Keratinocyte (primary cell): ENCODE data around the gene ERBB2.

Experiments used
- EZH2 ChIP-seq: IDR thresholded peaks from one replicate; pipeline ENCODE4 v1.6.1; 2012; ENCODE audit warnings: inconsistent platforms, mild to moderate bottlenecking, low read length, moderate library complexity
- TF ChIP-seq, protein P1 (sequence below), 3 experiments: IDR thresholded peaks in 1 of 3; conservative IDR thresholded peaks in 1 of 3; optimal IDR thresholded peaks in 1 of 3; 2 replicates in 2 of 3; 3 replicates in 1 of 3; pipeline versions ENCODE3 to v1.5.1; 2011; ENCODE audit warnings: low read length in 3 of 3, mild to moderate bottlenecking in 3 of 3, moderate library complexity in 2 of 3, control low read depth in 1 of 3, inconsistent platforms in 1 of 3; ENCODE audit not compliant: insufficient read depth in 2 of 3; ENCODE audit errors: extremely low read depth in 1 of 3

GRCh38 chr17:39683295-39683939 lies 16.4 kb upstream of the ERBB2 start:
- TF ChIP-seq EZH2 = no peak
- TF ChIP-seq, protein P1, sequence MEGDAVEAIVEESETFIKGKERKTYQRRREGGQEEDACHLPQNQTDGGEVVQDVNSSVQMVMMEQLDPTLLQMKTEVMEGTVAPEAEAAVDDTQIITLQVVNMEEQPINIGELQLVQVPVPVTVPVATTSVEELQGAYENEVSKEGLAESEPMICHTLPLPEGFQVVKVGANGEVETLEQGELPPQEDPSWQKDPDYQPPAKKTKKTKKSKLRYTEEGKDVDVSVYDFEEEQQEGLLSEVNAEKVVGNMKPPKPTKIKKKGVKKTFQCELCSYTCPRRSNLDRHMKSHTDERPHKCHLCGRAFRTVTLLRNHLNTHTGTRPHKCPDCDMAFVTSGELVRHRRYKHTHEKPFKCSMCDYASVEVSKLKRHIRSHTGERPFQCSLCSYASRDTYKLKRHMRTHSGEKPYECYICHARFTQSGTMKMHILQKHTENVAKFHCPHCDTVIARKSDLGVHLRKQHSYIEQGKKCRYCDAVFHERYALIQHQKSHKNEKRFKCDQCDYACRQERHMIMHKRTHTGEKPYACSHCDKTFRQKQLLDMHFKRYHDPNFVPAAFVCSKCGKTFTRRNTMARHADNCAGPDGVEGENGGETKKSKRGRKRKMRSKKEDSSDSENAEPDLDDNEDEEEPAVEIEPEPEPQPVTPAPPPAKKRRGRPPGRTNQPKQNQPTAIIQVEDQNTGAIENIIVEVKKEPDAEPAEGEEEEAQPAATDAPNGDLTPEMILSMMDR (optimal IDR thresholded peaks at IDR 0.05 in 1 of 3, IDR thresholded peaks at IDR 0.05 in 1 of 3, conservative IDR thresholded peaks at IDR 0.05 in 1 of 3; ENCODE audit: extremely low read depth in 1 of 3, insufficient read depth in 2 of 3, low read length in 3 of 3) = no peak
